Measurements from ENCODE around the gene HEATR5A.
"Not testable (repeated sequence)": the region's sequence is repeated elsewhere in the genome, so short reads cannot be mapped to it uniquely, and the experiment has no call there.

HEATR5A gene

DNA sequence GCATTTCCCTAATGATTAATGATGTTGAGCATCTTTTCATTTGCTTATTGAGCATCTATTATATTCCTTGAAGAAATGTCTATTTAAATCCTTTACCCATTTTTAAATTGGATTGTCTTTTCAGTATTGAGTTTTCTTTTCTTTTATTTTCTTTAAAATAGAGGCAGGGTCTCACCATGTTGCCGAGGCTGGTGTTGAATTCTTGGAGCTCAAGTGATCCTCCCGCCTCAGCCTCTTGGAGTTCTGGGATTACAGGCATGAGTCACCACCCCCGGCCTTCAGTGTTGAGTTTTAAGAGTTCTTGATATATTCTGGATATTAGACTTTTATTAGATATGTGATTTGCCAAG is 139.5 kb downstream of the HEATR5A start:
- DNase-seq, result no peak
- no peak for ATAC-seq

DNA sequence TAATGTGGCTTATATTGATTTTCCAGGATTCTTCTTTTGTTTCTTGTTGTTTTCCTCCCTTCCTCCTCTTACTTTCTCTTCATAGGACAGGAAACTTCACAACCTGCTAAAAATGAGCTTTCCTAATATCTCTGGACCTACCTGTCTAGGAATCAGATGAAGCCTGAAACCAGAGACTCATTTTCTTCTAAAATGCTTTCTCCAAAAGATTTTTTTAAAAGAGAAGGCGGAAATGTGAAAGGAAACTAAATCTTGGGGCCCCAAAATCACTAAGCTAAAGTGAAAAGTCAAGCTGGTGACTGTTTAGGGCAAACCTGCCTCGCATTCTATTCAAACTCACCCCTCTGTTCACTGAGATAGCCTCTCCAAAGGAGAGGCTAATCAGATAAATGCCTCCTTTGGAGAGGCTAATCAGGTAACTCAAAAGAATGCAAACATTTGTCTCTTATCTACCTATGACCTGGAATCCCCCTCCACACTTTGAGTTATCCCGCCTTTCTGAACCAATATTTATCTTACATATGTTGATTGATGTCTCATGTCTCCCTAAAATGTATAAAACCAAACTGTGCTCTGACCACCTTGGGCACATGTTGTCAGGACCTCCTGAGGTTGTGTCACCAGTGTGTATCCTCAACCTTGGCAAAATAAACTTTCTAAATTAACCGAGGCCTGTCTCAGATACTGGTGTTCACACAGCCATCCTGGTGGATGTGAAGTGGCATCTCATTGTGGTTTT is 140.0 kb downstream of the HEATR5A start:
- no peak for DNase-seq
- no peak for ATAC-seq

GRCh38 chr14:31278883-31279282 is 141.5 kb downstream of the HEATR5A start:
- DNase-seq (no peak), ATAC-seq (no peak)

GRCh38 chr14:31277085-31277484 is 143.3 kb downstream of the HEATR5A start:
- ATAC-seq, result no peak
- no peak for DNase-seq

DNA sequence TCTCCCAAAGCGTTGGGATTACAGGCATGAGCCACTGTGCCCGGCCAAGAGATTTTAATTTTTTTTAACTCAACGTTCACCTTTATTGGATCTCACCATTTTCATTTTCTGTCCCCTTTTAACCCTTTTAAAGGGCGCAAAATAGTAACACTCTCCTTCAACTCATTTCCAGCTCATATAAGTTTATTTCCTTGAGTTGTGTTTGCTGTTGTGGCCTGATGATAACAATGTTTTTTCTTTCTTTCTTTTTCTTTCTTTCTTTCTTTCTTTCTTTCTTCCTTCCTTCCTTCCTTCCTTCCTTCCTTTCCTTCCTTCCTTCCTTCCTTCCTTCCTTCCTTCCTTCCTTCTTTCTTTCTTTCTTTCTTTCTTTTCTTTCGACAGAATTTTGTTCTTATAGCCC is 143.9 kb downstream of the HEATR5A start:
- ATAC-seq, DNase-seq: not testable (repeated sequence)

DNA sequence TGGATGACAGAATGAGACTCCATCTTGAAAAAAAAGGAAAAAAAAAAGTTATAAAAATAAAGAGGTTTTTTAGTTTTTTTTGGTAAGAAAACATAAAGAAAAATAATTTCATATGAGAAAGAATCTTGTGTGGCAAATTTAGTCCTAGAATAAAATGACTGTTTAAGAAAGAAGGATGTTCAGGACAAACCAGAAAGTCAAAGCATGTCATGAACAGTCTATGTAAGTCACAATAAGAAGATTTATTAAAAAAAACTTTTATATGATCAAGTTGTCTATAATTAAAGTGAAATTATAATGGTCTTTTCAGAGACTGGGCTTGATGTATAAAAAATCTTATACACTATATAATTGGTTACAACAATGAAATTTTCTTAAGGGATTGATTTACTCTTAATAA is 144.6 kb downstream of the HEATR5A start:
- no peak for ATAC-seq
- no peak for DNase-seq

DNA sequence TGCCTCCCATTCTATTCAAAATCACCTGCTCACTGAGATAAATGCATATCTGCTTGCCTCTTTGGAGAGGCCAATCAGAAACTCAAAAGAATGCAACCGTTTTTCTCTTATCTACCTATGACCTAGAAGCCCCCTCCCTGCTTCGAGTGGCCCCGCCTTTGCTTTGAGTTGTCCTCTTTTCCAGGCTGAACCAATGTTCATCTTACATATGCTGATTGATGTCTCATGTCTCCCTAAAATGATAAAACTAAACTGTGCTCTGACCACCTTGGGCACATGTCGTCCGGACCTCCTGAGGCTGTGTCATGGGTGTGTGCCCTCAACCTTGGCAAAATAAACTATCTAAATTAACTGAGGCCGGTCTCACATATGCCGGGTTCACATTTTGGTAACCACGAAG is 148.7 kb downstream of the HEATR5A start:
- DNase-seq, result no peak
- ATAC-seq, result no peak

GRCh38 chr14:31270196-31270772 is 150.1 kb downstream of the HEATR5A start:
- no peak for ATAC-seq
- DNase-seq, result peak; percentile 41

GRCh38 chr14:31269634-31270195 is 150.6 kb downstream of the HEATR5A start:
- ATAC-seq (no peak), DNase-seq (no peak)

DNA sequence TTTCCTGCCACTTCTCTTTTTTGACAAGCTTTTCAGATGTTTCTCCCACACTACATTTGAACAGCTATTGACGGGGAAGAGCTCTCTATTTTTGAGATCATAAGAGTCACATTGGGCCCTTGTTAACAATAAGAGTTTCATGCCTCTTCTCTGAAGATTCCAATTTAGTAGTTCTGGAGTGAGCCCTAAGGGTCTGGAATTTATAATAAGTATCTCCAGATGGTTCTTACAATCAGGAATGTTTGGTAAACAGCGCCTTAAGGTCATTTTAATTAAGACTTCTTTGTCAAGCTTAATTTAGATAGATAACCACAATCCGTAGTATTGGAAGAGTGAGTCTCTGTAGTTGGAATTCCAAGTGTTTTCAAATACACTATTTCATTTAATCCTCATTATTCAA is 152.1 kb downstream of the HEATR5A start:
- ATAC-seq (no peak), DNase-seq (no peak)

- DNase-seq, result no peak
- no peak for ATAC-seq
These were observed 153.7 kb downstream of the HEATR5A start for GRCh38 chr14:31266437-31267331.

- DNase-seq (no peak), ATAC-seq (no peak)
These were observed 154.5 kb downstream of the HEATR5A start for GRCh38 chr14:31265701-31266398.

GRCh38 chr14:31263485-31264133 is 156.7 kb downstream of the HEATR5A start:
- DNase-seq, result no peak
- ATAC-seq, result no peak

GRCh38 chr14:31261859-31262731 is 158.3 kb downstream of the HEATR5A start:
- no peak for DNase-seq
- no peak for ATAC-seq

GRCh38 chr14:31261523-31261858 is 158.9 kb downstream of the HEATR5A start:
- no peak for ATAC-seq
- DNase-seq, result no peak

DNA sequence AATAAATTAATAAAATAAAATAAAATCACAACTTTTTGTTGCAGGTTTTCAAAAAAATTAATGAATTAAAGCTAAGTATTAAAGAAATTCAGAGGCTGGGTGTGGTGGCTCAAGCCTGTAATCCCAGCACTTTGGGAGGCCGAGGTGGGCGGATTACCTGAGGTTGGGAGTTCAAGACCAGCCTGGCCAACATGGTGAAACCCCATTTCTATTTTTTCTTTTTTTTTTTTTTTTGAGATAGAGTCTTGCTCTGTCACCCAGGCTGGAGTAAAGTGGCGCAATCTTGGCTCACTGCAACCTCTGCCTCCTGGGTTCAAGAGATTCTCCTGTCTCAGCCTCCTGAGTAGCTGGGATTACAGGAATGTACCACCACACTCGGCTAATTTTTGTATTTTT is 161.3 kb downstream of the HEATR5A start:
- not testable (repeated sequence) for ATAC-seq, DNase-seq

DNA sequence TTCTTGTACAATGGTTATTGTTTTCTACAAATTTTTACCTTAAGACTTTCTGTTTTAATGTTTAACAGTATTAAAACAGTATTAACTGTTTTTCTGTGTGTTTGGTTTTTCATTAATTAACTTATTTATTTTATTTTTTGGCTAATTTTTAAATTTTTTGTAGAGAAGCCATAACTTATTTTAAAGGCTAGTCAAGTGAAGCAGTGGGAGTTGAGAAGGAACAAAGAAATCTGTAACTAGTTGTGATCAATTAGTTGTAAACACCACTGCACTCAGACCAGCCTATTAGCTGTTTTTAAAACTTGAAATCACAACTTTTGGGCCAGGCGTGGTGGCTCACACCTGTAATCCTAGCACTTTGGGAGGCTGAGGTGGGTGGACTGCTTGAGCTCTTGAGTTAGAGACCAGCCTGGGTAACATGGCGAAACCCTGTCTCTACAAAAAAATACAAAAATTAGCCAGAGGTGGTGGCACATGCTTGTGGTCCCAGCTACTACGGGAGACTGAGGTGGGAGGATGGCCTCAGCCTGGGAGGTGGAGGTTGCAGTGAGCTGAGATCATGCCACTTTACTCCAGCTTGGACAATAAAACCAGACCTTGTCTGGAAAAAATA is 161.8 kb downstream of the HEATR5A start:
- no peak for ATAC-seq
- DNase-seq, result no peak

GRCh38 chr14:31257554-31258426 is 162.6 kb downstream of the HEATR5A start:
- DNase-seq, ATAC-seq: not testable (repeated sequence)

- DNase-seq, result no peak
These were observed 163.2 kb downstream of the HEATR5A start for GRCh38 chr14:31257244-31257553.

More at GRCh38 chr14:31257244-31257553, 163.2 kb downstream of the HEATR5A start:
- no peak for ATAC-seq

Measured in stimulated activated naive CD8-positive, alpha-beta T cell treated with anti-CD3 and anti-CD28 coated beads, Interleukin-15, Interleukin-2, amounts not matched to agents 100 U/mL and 50 U/mL, for 24 hours (primary cell).